Gastrocnemius medialis (tissue), 4 donors: Measurements from ENCODE around the gene ANKRD62. TPM values are rescaled to one million over a fixed set of nuclear protein-coding genes. Genes with fewer than 3 reads are reported as not detected.

Source experiments
- ATAC-seq, 2 donors: fragments of 150-250 bp; one replicate each; pipeline ENCODE4 v1.9.1; 2016
- DNase-seq, 2 donors: peaks; one replicate each; pipeline ENCODE4 v3.0.0-alpha.2; 2019
- H3K27ac ChIP-seq, 4 donors: fragments of 200-600 bp; sonication (generic); 1 replicate in 1 of 4; 2 replicates in 3 of 4; pipeline ENCODE4 v1.5.1; 2016 to 2018; ENCODE audit warnings: mild to moderate bottlenecking in 2 of 4, moderate library complexity in 1 of 4
- H3K27me3 ChIP-seq, 3 donors: fragments of 200-600 bp; sonication (generic) in 2 of 3; 1 replicate in 1 of 3; 2 replicates in 2 of 3; pipeline versions ENCODE4 v1.5.1 to v1.6.0; 2016 to 2019; ENCODE audit warnings: mild to moderate bottlenecking in 1 of 3, moderate library complexity in 1 of 3
- H3K36me3 ChIP-seq, 2 donors: fragments of 200-600 bp; sonication (generic) in 1 of 2; one replicate each; pipeline ENCODE4 v1.5.1; 2017 to 2018
- H3K4me1 ChIP-seq, 2 donors: fragments of 200-600 bp; sonication (generic) in 1 of 2; one replicate each; pipeline ENCODE4 v1.5.1; 2016 to 2017; ENCODE audit warnings: mild to moderate bottlenecking in 2 of 2
- H3K4me3 ChIP-seq, 4 donors: fragments of 200-600 bp; sonication (generic) in 3 of 4; 1 replicate in 1 of 4; 2 replicates in 3 of 4; pipeline ENCODE4 v1.5.1; 2016 to 2019; ENCODE audit warnings: mild to moderate bottlenecking in 2 of 4
- H3K9me3 ChIP-seq, 3 donors: fragments of 200-600 bp; sonication (generic) in 2 of 3; 1 replicate in 1 of 3; 2 replicates in 2 of 3; pipeline ENCODE4 v1.5.1; 2016 to 2019
- CTCF ChIP-seq, 5 experiments: fragments of 450-650 bp in 3 of 5; fragments of 200-600 bp in 2 of 5; sonication (generic) in 2 of 5; IDR thresholded peaks in 4 of 5; conservative IDR thresholded peaks in 1 of 5; 1 replicate in 4 of 5; 2 replicates in 1 of 5; pipeline ENCODE4 v1.5.1; 2016 to 2019; ENCODE audit warnings: antibody characterized with exemption in 5 of 5, mild to moderate bottlenecking in 3 of 5, moderate library complexity in 3 of 5
- POLR2A ChIP-seq, 2 donors: fragments of 450-650 bp; IDR thresholded peaks; one replicate each; pipeline ENCODE4 v1.6.1; 2017; ENCODE audit warnings: antibody characterized with exemption in 2 of 2, mild to moderate bottlenecking in 2 of 2, moderate library complexity in 2 of 2
- in situ Hi-C, 4 donors: fragments of 200-750 bp; cut with MboI; loops; one replicate each; pipeline versions ENCODE4 v1.15.0 to v1.8.0; 2017; ENCODE audit warnings: low sequenced_read_pairs in 4 of 4
- intact Hi-C: fragments of 100-400 bp; cut with DNase I; formaldehyde crosslinking; loops from one replicate; pipeline ENCODE4 v1.15.1; 2023; ENCODE audit warnings: low total_unique reads
- total RNA-seq, 4 donors: library from RNA; depleted of rRNA; stranded (reverse); fragments of >200 nt; gene quantifications; one replicate each; pipeline versions ENCODE4 v1.1.0 to v1.2.3, GENCODE V29; 2016

ANKRD62 gene
- total RNA-seq, 4 donors from 2014 or later, result not detected

- Histone ChIP-seq H3K36me3 (no peaks in the 10 kb centered on the region), H3K9me3 (no peaks in the 10 kb centered on the region), H3K27me3 (no peaks in the 10 kb centered on the region), H3K4me3 (no peak overlapping the region), H3K27ac (no peak overlapping the region), H3K4me1 (no peaks in the 10 kb centered on the region)
- ATAC-seq (no peak), DNase-seq (no peak)
- in situ Hi-C loops (loop anchor here in 1 of 4 donors (25.0 kb wide), 1 partner anchor 152 kb away; no protein-coding TSS in a partner anchor), intact Hi-C loops (no loop called here)
- TF ChIP-seq POLR2A (IDR thresholded peaks at IDR 0.05), result no peak
- no peak for TF ChIP-seq CTCF (IDR thresholded peaks at IDR 0.05 in 4 of 5, conservative IDR thresholded peaks at IDR 0.05 in 1 of 5)
Measured at GRCh38 chr18:12085136-12085535, 8.5 kb upstream of the ANKRD62 start.

- no peaks in the 10 kb centered on the region for H3K9me3 ChIP-seq
- ATAC-seq (no peak), DNase-seq (no peak)
- H3K27ac ChIP-seq, result no peak overlapping the region
- intact Hi-C loops (loop anchor here (2.0 kb wide), 1 partner anchor 19 kb away; no protein-coding TSS in a partner anchor), in situ Hi-C loops (loop anchor here in 1 of 4 donors (25.0 kb wide), 1 partner anchor 152 kb away; no protein-coding TSS in a partner anchor)
- H3K4me1 ChIP-seq, result no peaks in the 10 kb centered on the region
- H3K36me3 ChIP-seq, result no peaks in the 10 kb centered on the region
- no peak overlapping the region for H3K4me3 ChIP-seq
- TF ChIP-seq POLR2A (IDR thresholded peaks at IDR 0.05) (no peak), CTCF (IDR thresholded peaks at IDR 0.05 in 4 of 5, conservative IDR thresholded peaks at IDR 0.05 in 1 of 5) (no peak)
- H3K27me3 ChIP-seq, result no peaks in the 10 kb centered on the region
Measured at GRCh38 chr18:12085786-12086185, 7.9 kb upstream of the ANKRD62 start.

- no peak for TF ChIP-seq POLR2A (IDR thresholded peaks at IDR 0.05)
- TF ChIP-seq CTCF (IDR thresholded peaks at IDR 0.05 in 4 of 5, conservative IDR thresholded peaks at IDR 0.05 in 1 of 5), result no peak
- H3K9me3 ChIP-seq, result no peaks in the 10 kb centered on the region
- no peaks in the 10 kb centered on the region for H3K27me3 ChIP-seq
- H3K36me3 ChIP-seq, result no peaks in the 10 kb centered on the region
- H3K4me3 ChIP-seq, result no peak overlapping the region
- intact Hi-C loops (loop anchor here (2.0 kb wide), 1 partner anchor 19 kb away; no protein-coding TSS in a partner anchor), in situ Hi-C loops (loop anchor here in 1 of 4 donors (25.0 kb wide), 1 partner anchor 151 kb away; no protein-coding TSS in a partner anchor)
- H3K27ac ChIP-seq, result no peak overlapping the region
- DNase-seq, result peak in 1 of 2 donors; percentile 31
- peak in 1 of 2 donors; percentile 17 for ATAC-seq
- no peaks in the 10 kb centered on the region for H3K4me1 ChIP-seq
Measured at GRCh38 chr18:12086249-12086648, 7.4 kb upstream of the ANKRD62 start.

GRCh38 chr18:12086677-12087470 is 6.8 kb upstream of the ANKRD62 start:
- in situ Hi-C loops (loop anchor here in 1 of 4 donors (25.0 kb wide), 1 partner anchor 150 kb away; no protein-coding TSS in a partner anchor), intact Hi-C loops (loop anchor here (2.0 kb wide), 1 partner anchor 20 kb away; no protein-coding TSS in a partner anchor)
- no peaks in the 10 kb centered on the region for H3K9me3 ChIP-seq
- no peak for ATAC-seq
- TF ChIP-seq POLR2A (IDR thresholded peaks at IDR 0.05) (no peak), CTCF (IDR thresholded peaks at IDR 0.05 in 4 of 5, conservative IDR thresholded peaks at IDR 0.05 in 1 of 5) (no peak)
- DNase-seq, result no peak
- H3K27me3 ChIP-seq, result no peaks in the 10 kb centered on the region
- no peak overlapping the region for H3K27ac ChIP-seq
- H3K4me3 ChIP-seq, result no peak overlapping the region
- H3K4me1 ChIP-seq, result no peaks in the 10 kb centered on the region
- no peaks in the 10 kb centered on the region for H3K36me3 ChIP-seq
